Measurements from ENCODE around the gene KRTAP10-3. TPM values are rescaled to one million over a fixed set of nuclear protein-coding genes. Genes with fewer than 3 reads are reported as not detected.

Gene KRTAP10-3
- total RNA-seq: not detected in 2 replicates

GRCh38 chr21:44558695-44559094 is at the start of gene KRTAP10-3:
KRTAP10-3 (minus strand) TSS chr21:44558795; CDS start chr21:44558715, 80 bp downstream.
- no peak for TF ChIP-seq CTCF (IDR thresholded peaks at IDR 0.05; ENCODE audit: insufficient read depth, low read length, severe bottlenecking)
- Histone ChIP-seq H3K4me3 (ENCODE audit: low read depth, low read length) (no peak within 1 kb of the TSS), H3K27me3 (ENCODE audit: control insufficient read depth, insufficient read depth, low read length) (no peaks in the 10 kb centered on the region), H3K36me3 (ENCODE audit: control insufficient read depth, insufficient read depth, low read length) (no peaks in the 10 kb centered on the region)
- FAIRE-seq (no peak), DNase-seq (ENCODE audit: low read depth) (no peak)

GRCh38 chr21:44606495-44606894 is 47.9 kb upstream of the KRTAP10-3 start:
- FAIRE-seq (no peak), DNase-seq (ENCODE audit: low read depth) (no peak)
- H3K36me3 ChIP-seq (ENCODE audit: control insufficient read depth, insufficient read depth, low read length): no peaks in the 10 kb centered on the region
- no peak for TF ChIP-seq CTCF (IDR thresholded peaks at IDR 0.05; ENCODE audit: insufficient read depth, low read length, severe bottlenecking)
- H3K4me3 ChIP-seq (ENCODE audit: low read depth, low read length): no peak overlapping the region
- no peaks in the 10 kb centered on the region for H3K27me3 ChIP-seq (ENCODE audit: control insufficient read depth, insufficient read depth, low read length)

- DNase-seq (ENCODE audit: low read depth): no peak
- Histone ChIP-seq H3K4me3 (ENCODE audit: low read depth, low read length) (no peak overlapping the region), H3K36me3 (ENCODE audit: control insufficient read depth, insufficient read depth, low read length) (no peaks in the 10 kb centered on the region), H3K27me3 (ENCODE audit: control insufficient read depth, insufficient read depth, low read length) (no peaks in the 10 kb centered on the region)
- TF ChIP-seq CTCF (IDR thresholded peaks at IDR 0.05; ENCODE audit: insufficient read depth, low read length, severe bottlenecking): no peak
- no peak for FAIRE-seq
Measured at GRCh38 chr21:44603911-44604310, 45.3 kb upstream of the KRTAP10-3 start.

- no peak for FAIRE-seq
- DNase-seq (ENCODE audit: low read depth): no peak
Measured at GRCh38 chr21:44603109-44603875, 44.7 kb upstream of the KRTAP10-3 start.

GRCh38 chr21:44602463-44602850 is 43.9 kb upstream of the KRTAP10-3 start:
- DNase-seq (ENCODE audit: low read depth) (no peak), FAIRE-seq (no peak)
- TF ChIP-seq CTCF (IDR thresholded peaks at IDR 0.05; ENCODE audit: insufficient read depth, low read length, severe bottlenecking): no peak
- H3K36me3 ChIP-seq (ENCODE audit: control insufficient read depth, insufficient read depth, low read length): no peaks in the 10 kb centered on the region
- H3K4me3 ChIP-seq (ENCODE audit: low read depth, low read length): no peak overlapping the region
- H3K27me3 ChIP-seq (ENCODE audit: control insufficient read depth, insufficient read depth, low read length): no peaks in the 10 kb centered on the region

More at GRCh38 chr21:44603109-44603875, 44.7 kb upstream of the KRTAP10-3 start:
- Histone ChIP-seq H3K4me3 (ENCODE audit: low read depth, low read length) (no peak overlapping the region), H3K36me3 (ENCODE audit: control insufficient read depth, insufficient read depth, low read length) (no peaks in the 10 kb centered on the region), H3K27me3 (ENCODE audit: control insufficient read depth, insufficient read depth, low read length) (no peaks in the 10 kb centered on the region)
- TF ChIP-seq CTCF (IDR thresholded peaks at IDR 0.05; ENCODE audit: insufficient read depth, low read length, severe bottlenecking): no peak
